Gastrocnemius medialis (tissue), 4 donors: Measurements from ENCODE around the gene SYNC.

Experiments
- CTCF ChIP-seq, 5 experiments: fragments of 450-650 bp in 3 of 5; fragments of 200-600 bp in 2 of 5; sonication (generic) in 2 of 5; IDR thresholded peaks in 4 of 5; conservative IDR thresholded peaks in 1 of 5; 1 replicate in 4 of 5; 2 replicates in 1 of 5; pipeline ENCODE4 v1.5.1; 2016 to 2019; ENCODE audit warnings: antibody characterized with exemption in 5 of 5, mild to moderate bottlenecking in 3 of 5, moderate library complexity in 3 of 5
- POLR2A ChIP-seq, 2 donors: fragments of 450-650 bp; IDR thresholded peaks; one replicate each; pipeline ENCODE4 v1.6.1; 2017; ENCODE audit warnings: antibody characterized with exemption in 2 of 2, mild to moderate bottlenecking in 2 of 2, moderate library complexity in 2 of 2

DNA sequence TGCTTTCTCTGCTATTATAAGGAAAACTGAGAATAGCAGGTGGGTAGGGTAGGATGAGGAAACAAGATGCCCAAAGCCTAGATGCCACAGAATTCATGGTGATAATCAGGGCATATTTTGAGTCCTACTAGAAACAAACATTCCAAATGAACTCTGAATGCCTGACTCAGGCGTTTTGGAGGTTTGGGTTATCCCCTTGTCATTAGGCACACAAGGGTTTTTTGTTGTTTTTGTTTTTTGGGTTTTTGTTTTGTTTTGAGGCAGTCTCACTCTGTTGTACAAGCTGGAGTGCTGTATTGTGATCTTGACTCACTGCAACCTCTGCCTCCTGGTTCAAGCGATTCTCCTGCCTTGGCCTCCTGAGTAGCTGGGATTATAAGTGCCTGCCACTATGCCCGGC, 19.2 kb downstream of the SYNC start:
- TF ChIP-seq CTCF (IDR thresholded peaks at IDR 0.05 in 4 of 5, conservative IDR thresholded peaks at IDR 0.05 in 1 of 5) = no peak
- TF ChIP-seq POLR2A (IDR thresholded peaks at IDR 0.05) = no peak
